OCI-LY3 (cell line): ENCODE data around the gene MRC2.

Experiments
- EZH2phosphoT487 ChIP-seq: fragments of 200-600 bp; shearing (Covaris generic); IDR thresholded peaks from 2 replicates; pipeline ENCODE4 v1.6.1; 2018; ENCODE audit warnings: antibody characterized with exemption, mixed run types, low read depth
- TF ChIP-seq, protein P1 (sequence below): fragments of 200-600, 300-600 bp; sonication (generic); IDR thresholded peaks from 2 replicates; pipeline ENCODE4 v1.5.1; 2014; ENCODE audit warnings: antibody characterized with exemption, low read length, low read depth

DNA sequence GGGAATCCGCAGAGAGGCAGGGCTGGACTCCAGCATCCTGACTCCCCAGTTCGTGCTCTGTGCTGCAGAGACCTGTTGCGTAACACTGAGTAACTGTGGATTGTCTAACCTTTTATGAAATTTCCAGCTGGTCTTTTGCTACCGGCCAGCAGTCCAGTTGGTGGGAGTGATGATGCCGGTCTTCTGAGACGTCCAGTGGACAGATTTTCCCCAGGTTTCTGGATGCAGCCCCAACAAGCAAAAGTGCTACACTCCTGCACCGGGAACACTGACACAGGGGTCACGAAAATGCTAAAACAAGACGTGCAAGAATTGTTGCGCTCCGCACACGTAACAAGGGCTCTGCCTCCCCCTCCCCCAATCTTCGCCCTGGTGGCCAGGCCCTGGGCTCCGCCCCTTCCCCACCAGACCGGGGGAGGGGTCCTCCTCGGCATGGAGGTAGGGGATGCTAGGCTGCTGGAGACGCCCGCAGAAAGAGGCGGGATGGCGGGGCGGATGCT lies 701 bp upstream of the MRC2 start:
- TF ChIP-seq, protein P1, sequence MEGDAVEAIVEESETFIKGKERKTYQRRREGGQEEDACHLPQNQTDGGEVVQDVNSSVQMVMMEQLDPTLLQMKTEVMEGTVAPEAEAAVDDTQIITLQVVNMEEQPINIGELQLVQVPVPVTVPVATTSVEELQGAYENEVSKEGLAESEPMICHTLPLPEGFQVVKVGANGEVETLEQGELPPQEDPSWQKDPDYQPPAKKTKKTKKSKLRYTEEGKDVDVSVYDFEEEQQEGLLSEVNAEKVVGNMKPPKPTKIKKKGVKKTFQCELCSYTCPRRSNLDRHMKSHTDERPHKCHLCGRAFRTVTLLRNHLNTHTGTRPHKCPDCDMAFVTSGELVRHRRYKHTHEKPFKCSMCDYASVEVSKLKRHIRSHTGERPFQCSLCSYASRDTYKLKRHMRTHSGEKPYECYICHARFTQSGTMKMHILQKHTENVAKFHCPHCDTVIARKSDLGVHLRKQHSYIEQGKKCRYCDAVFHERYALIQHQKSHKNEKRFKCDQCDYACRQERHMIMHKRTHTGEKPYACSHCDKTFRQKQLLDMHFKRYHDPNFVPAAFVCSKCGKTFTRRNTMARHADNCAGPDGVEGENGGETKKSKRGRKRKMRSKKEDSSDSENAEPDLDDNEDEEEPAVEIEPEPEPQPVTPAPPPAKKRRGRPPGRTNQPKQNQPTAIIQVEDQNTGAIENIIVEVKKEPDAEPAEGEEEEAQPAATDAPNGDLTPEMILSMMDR, result no peak
- TF ChIP-seq EZH2phosphoT487, result no peak
